K562 (cell line): ENCODE data around the gene UBASH3A. TPM values are rescaled to one million over a fixed set of nuclear protein-coding genes. Genes with fewer than 3 reads are reported as not detected.
A peak's percentile ranks its signal among the peaks of the same experiment; 100 is the strongest.

Source experiments
- ARHGAP35 ChIP-seq: fragments of 450-650 bp; IDR thresholded peaks from 2 replicates; pipeline ENCODE4 v1.6.1; 2018; ENCODE audit not compliant: partially characterized antibody
- BCL6 ChIP-seq: fragments of 250-450 bp; sonication (Bioruptor Pico); IDR thresholded peaks from 2 replicates; pipeline ENCODE4 v1.4.0; 2020
- C11orf30 ChIP-seq: fragments of 450-650 bp; IDR thresholded peaks from 2 replicates; pipeline ENCODE4 v1.6.1; 2016; ENCODE audit warnings: low read depth, mild to moderate bottlenecking
- FOXO4 ChIP-seq: fragments of 450-650 bp; formaldehyde crosslinking; IDR thresholded peaks from 2 replicates; pipeline ENCODE4 v1.4.0; 2020; ENCODE audit warnings: mild to moderate bottlenecking, moderate library complexity
- HBP1 ChIP-seq: fragments of 450-650 bp; formaldehyde crosslinking; IDR thresholded peaks from 2 replicates; pipeline ENCODE4 v1.4.0; 2022; ENCODE audit warnings: missing genetic modification characterization
- HDAC1 ChIP-seq, 2 experiments: fragments of 450-650 bp; IDR thresholded peaks; 2 replicates each; pipeline ENCODE4 v1.6.1; 2016 to 2017; ENCODE audit warnings: inconsistent platforms in 1 of 2, mild to moderate bottlenecking in 1 of 2, moderate library complexity in 1 of 2
- HNRNPL ChIP-seq: fragments of 200-400 bp; formaldehyde crosslinking; IDR thresholded peaks from 2 replicates; pipeline ENCODE4 v1.6.1; 2017; ENCODE audit warnings: low read depth, mild to moderate bottlenecking, low read length
- ILK ChIP-seq: fragments of 450-650 bp; IDR thresholded peaks from 2 replicates; pipeline ENCODE4 v1.6.1; 2016; ENCODE audit warnings: missing genetic modification characterization, low read depth, mild to moderate bottlenecking, missing compliant biosample characterization, moderate library complexity, borderline replicate concordance
- LARP7 ChIP-seq: fragments of 450-650 bp; IDR thresholded peaks from 2 replicates; pipeline ENCODE4 v1.6.1; 2016
- MCM3 ChIP-seq: fragments of 450-650 bp; IDR thresholded peaks from 2 replicates; pipeline ENCODE4 v1.6.1; 2016
- MLLT1 ChIP-seq, 2 experiments: fragments of 450-650 bp; IDR thresholded peaks; 2 replicates each; pipeline ENCODE4 v1.6.1; 2016
- MTA2 ChIP-seq: fragments of 450-650 bp; IDR thresholded peaks from 2 replicates; pipeline ENCODE4 v1.6.1; 2016; ENCODE audit warnings: low read depth
- NKRF ChIP-seq: fragments of 450-650 bp; IDR thresholded peaks from 2 replicates; pipeline ENCODE4 v1.6.1; 2016; ENCODE audit warnings: borderline replicate concordance
- NR0B1 ChIP-seq: fragments of 450-650 bp; IDR thresholded peaks from one replicate; pipeline ENCODE4 v1.6.1; 2018; ENCODE audit warnings: mild to moderate bottlenecking, moderate library complexity; ENCODE audit not compliant: partially characterized antibody
- RAD21 ChIP-seq, 2 experiments: fragments of 250-450 bp in 1 of 2; fragments of 450-650 bp in 1 of 2; sonication (Bioruptor Pico) in 1 of 2; formaldehyde crosslinking in 1 of 2; IDR thresholded peaks in 1 of 2; conservative IDR thresholded peaks in 1 of 2; 2 replicates each; pipeline versions ENCODE4 v1.4.0 to v1.8.0; 2020 to 2022; ENCODE audit warnings: mild to moderate bottlenecking in 2 of 2, moderate library complexity in 1 of 2
- TGIF2 ChIP-seq: sonication (generic); formaldehyde crosslinking; IDR thresholded peaks from 2 replicates; pipeline ENCODE4 v1.8.1; 2022; ENCODE audit warnings: mild to moderate bottlenecking, missing genetic modification reagents, moderate library complexity
- THRB ChIP-seq: fragments of 450-650 bp; formaldehyde crosslinking; conservative IDR thresholded peaks from 2 replicates; pipeline ENCODE4 v1.4.0; 2022; ENCODE audit warnings: mild to moderate bottlenecking, missing genetic modification characterization
- TSC22D4 ChIP-seq: fragments of 450-650 bp; IDR thresholded peaks from 2 replicates; pipeline ENCODE4 v1.6.1; 2016; ENCODE audit warnings: missing genetic modification characterization, missing biosample characterization, control low read depth
- ZC3H8 ChIP-seq: fragments of 450-650 bp; IDR thresholded peaks from 2 replicates; pipeline ENCODE4 v1.6.1; 2017
- polyA plus RNA-seq, 8 experiments: library from polyadenylated mRNA; depleted of rRNA in 4 of 8; stranded (reverse) in 5 of 8; unstranded in 3 of 8; fragments of >200 nt; fragmentation: Nextera tagmentation in 2 of 8; fragmentation: Illumina TruSeq in 1 of 8; extraction: Ambion mirVana in 2 of 8; extraction: Trizol in 1 of 8; gene quantifications; 2 replicates each; pipeline versions ENCODE4 v1.2.1 to v1.2.3, GENCODE V29; 2011 to 2014; ENCODE audit warnings: inconsistent platforms in 1 of 8, missing spikeins in 1 of 8
- total RNA-seq, 7 experiments: library from RNA; depleted of rRNA in 6 of 7; stranded (reverse); fragments of >200 nt in 6 of 7; fragmentation: Illumina TruSeq in 2 of 7; extraction: Trizol in 2 of 7; gene quantifications; 2 replicates each; pipeline versions ENCODE4 v1.2.1 to v1.2.3, GENCODE V29; 2011 to 2021; ENCODE audit warnings: low replicate concordance in 1 of 7

Gene UBASH3A
- total and polyA plus RNA-seq, 9 of the 15 experiments (the other 6 are each of a cell fraction or from before 2014, with no cell fraction given): 0.23 to 1.8 (median 1.1) TPM

GRCh38 chr21:42411197-42411869, 7.6 kb downstream of the UBASH3A start (continued):
- TF ChIP-seq FOXO4 (no peak), ARHGAP35 (peak; percentile 69), TGIF2 (CRISPR knock-in tag) (no peak), LARP7 (peak; percentile 34; the same call in 1 of the 2 replicates), MLLT1 (IDR thresholded peaks at IDR 0.05) (peak in 1 of 2 experiments; percentile 50; a peak in 1 of 4 replicates), THRB (CRISPR knock-in tag) (0 out of 2 replicates have a peak, but pooled peaks have one; percentile 52), HBP1 (CRISPR knock-in tag) (0 out of 2 replicates have a peak, but pooled peaks have one; percentile 41), ZC3H8 (0 out of 2 replicates have a peak, but pooled peaks have one; percentile 71), HDAC1 (IDR thresholded peaks at IDR 0.05) (peak in 1 of 2 experiments; percentile 57; a peak in 1 of 4 replicates), BCL6 (CRISPR knock-in tag) (no peak), MCM3 (0 out of 2 replicates have a peak, but pooled peaks have one; percentile 30), RAD21 (CRISPR knock-in tag; conservative IDR thresholded peaks at IDR 0.05 in 1 of 2, IDR thresholded peaks at IDR 0.05 in 1 of 2) (peak in 1 of 2 experiments; percentile 36; a peak in 2 of 4 replicates), C11orf30 (no peak), NR0B1 (no peak), TSC22D4 (tag) (0 out of 2 replicates have a peak, but pooled peaks have one; percentile 34), HNRNPL (no peak), NKRF (peak; percentile 67), MTA2 (no peak), ILK (no peak)
